Nephron progenitor cell (in vitro differentiated cells): Measurements from ENCODE around the gene NUMBL.

ENCODE experiments used
- DNase-seq: peaks from one replicate; pipeline ENCODE4 v3.0.0; 2021
- H3K27ac Mint-ChIP-seq: 2 replicates; pipeline ENCODE4 v1.8.0; 2021; ENCODE audit warnings: mild to moderate bottlenecking, moderate library complexity, mixed read lengths
- H3K27me3 Mint-ChIP-seq: 2 replicates; pipeline ENCODE4 v1.8.0; 2021; ENCODE audit warnings: mild to moderate bottlenecking, low read depth, mixed read lengths; ENCODE audit not compliant: poor library complexity
- H3K36me3 Mint-ChIP-seq: 2 replicates; pipeline ENCODE4 v1.8.0; 2021; ENCODE audit warnings: low read depth, mixed read lengths
- H3K4me1 Mint-ChIP-seq: 2 replicates; pipeline ENCODE4 v1.8.0; 2021; ENCODE audit warnings: mixed read lengths
- H3K4me3 Mint-ChIP-seq: 2 replicates; pipeline ENCODE4 v1.8.0; 2021; ENCODE audit warnings: mild to moderate bottlenecking, moderate library complexity, mixed read lengths
- H3K9me3 Mint-ChIP-seq: 2 replicates; pipeline ENCODE4 v1.8.0; 2021; ENCODE audit warnings: mild to moderate bottlenecking, moderate library complexity, mixed read lengths
- CTCF ChIP-seq: fragments of 200-600 bp; sonication (generic); IDR thresholded peaks from 2 replicates; pipeline ENCODE4 v1.5.0; 2021; ENCODE audit warnings: antibody characterized with exemption

The NUMBL gene

GRCh38 chr19:40681039-40681438 is 9.4 kb downstream of the NUMBL start:
- no peaks in the 10 kb centered on the region for H3K9me3 Mint-ChIP-seq
- no peaks in the 10 kb centered on the region for H3K4me1 Mint-ChIP-seq
- DNase-seq: no peak
- no peak overlapping the region for H3K27ac Mint-ChIP-seq
- no peak for TF ChIP-seq CTCF
- no peak overlapping the region for H3K4me3 Mint-ChIP-seq
- peaks cover 59% of the 10 kb centered on the region for H3K36me3 Mint-ChIP-seq
- no peaks in the 10 kb centered on the region for H3K27me3 Mint-ChIP-seq

- no peaks in the 10 kb centered on the region for H3K9me3 Mint-ChIP-seq
- H3K27ac Mint-ChIP-seq: no peak overlapping the region
- no peaks in the 10 kb centered on the region for H3K4me1 Mint-ChIP-seq
- TF ChIP-seq CTCF: no peak
- no peaks in the 10 kb centered on the region for H3K27me3 Mint-ChIP-seq
- no peak for DNase-seq
- H3K4me3 Mint-ChIP-seq: no peak overlapping the region
- H3K36me3 Mint-ChIP-seq: peaks cover 40% of the 10 kb centered on the region
These were observed 13.3 kb downstream of the NUMBL start for GRCh38 chr19:40677156-40677555.

GRCh38 chr19:40674291-40674690 is 16.2 kb downstream of the NUMBL start:
- Mint-ChIP-seq H3K9me3 (peaks cover 3% of the 10 kb centered on the region), H3K4me3 (no peak overlapping the region), H3K36me3 (peaks cover 48% of the 10 kb centered on the region), H3K27ac (no peak overlapping the region), H3K27me3 (no peaks in the 10 kb centered on the region), H3K4me1 (no peaks in the 10 kb centered on the region)
- TF ChIP-seq CTCF: no peak
- no peak for DNase-seq

- no peak overlapping the region for H3K27ac Mint-ChIP-seq
These were observed 17.1 kb downstream of the NUMBL start for GRCh38 chr19:40673397-40673796.

GRCh38 chr19:40672573-40673299 is 17.7 kb downstream of the NUMBL start:
- no peak overlapping the region for H3K4me3 Mint-ChIP-seq
- H3K27ac Mint-ChIP-seq: no peak overlapping the region
- TF ChIP-seq CTCF: no peak
- no peaks in the 10 kb centered on the region for H3K27me3 Mint-ChIP-seq
- H3K9me3 Mint-ChIP-seq: peaks cover 3% of the 10 kb centered on the region
- no peak for DNase-seq
- no peaks in the 10 kb centered on the region for H3K4me1 Mint-ChIP-seq
- peaks cover 44% of the 10 kb centered on the region for H3K36me3 Mint-ChIP-seq

More at GRCh38 chr19:40673397-40673796, 17.1 kb downstream of the NUMBL start:
- no peaks in the 10 kb centered on the region for H3K27me3 Mint-ChIP-seq
- H3K36me3 Mint-ChIP-seq: peaks cover 50% of the 10 kb centered on the region
- H3K9me3 Mint-ChIP-seq: peaks cover 3% of the 10 kb centered on the region
- no peak for TF ChIP-seq CTCF
- no peaks in the 10 kb centered on the region for H3K4me1 Mint-ChIP-seq
- no peak overlapping the region for H3K4me3 Mint-ChIP-seq
- no peak for DNase-seq

- H3K27ac Mint-ChIP-seq: no peak overlapping the region
- peaks cover 37% of the 10 kb centered on the region for H3K36me3 Mint-ChIP-seq
- no peak for DNase-seq
- H3K4me1 Mint-ChIP-seq: no peaks in the 10 kb centered on the region
- no peak for TF ChIP-seq CTCF
- H3K27me3 Mint-ChIP-seq: no peaks in the 10 kb centered on the region
- no peak overlapping the region for H3K4me3 Mint-ChIP-seq
- H3K9me3 Mint-ChIP-seq: peaks cover 3% of the 10 kb centered on the region
These were observed 18.4 kb downstream of the NUMBL start for GRCh38 chr19:40672038-40672437.
